Stimulated activated effector memory CD8-positive, alpha-beta T cell treated with anti-CD3 and anti-CD28 coated beads, Interleukin-12 subunit alpha, Interleukin-12 subunit beta, amount 100 ng/mL, for 72 hours (primary cell): Measurements from ENCODE around the gene FRMD1.

Experiments
- ATAC-seq: fragments of 150-1000 bp; cut with Tn5 transposase; 2 replicates; pipeline ENCODE4 v1.10.0; 2021
- DNase-seq, 2 donors: peaks; one replicate each; pipeline ENCODE4 v3.0.0; 2021 to 2022; ENCODE audit warnings: low spot score in 2 of 2
- H3K27ac Mint-ChIP-seq: one replicate; pipeline ENCODE4 v1.8.0; 2022; ENCODE audit warnings: mild to moderate bottlenecking, mixed read lengths
- H3K36me3 Mint-ChIP-seq: one replicate; pipeline ENCODE4 v1.8.0; 2022; ENCODE audit warnings: mild to moderate bottlenecking, mixed read lengths
- H3K4me1 Mint-ChIP-seq: one replicate; pipeline ENCODE4 v1.8.0; 2022; ENCODE audit warnings: mixed read lengths
- H3K4me3 Mint-ChIP-seq: one replicate; pipeline ENCODE4 v1.8.0; 2022; ENCODE audit warnings: mild to moderate bottlenecking, mixed read lengths
- H3K9me3 Mint-ChIP-seq: one replicate; pipeline ENCODE4 v1.8.0; 2022; ENCODE audit warnings: mixed read lengths

The FRMD1 gene

DNA sequence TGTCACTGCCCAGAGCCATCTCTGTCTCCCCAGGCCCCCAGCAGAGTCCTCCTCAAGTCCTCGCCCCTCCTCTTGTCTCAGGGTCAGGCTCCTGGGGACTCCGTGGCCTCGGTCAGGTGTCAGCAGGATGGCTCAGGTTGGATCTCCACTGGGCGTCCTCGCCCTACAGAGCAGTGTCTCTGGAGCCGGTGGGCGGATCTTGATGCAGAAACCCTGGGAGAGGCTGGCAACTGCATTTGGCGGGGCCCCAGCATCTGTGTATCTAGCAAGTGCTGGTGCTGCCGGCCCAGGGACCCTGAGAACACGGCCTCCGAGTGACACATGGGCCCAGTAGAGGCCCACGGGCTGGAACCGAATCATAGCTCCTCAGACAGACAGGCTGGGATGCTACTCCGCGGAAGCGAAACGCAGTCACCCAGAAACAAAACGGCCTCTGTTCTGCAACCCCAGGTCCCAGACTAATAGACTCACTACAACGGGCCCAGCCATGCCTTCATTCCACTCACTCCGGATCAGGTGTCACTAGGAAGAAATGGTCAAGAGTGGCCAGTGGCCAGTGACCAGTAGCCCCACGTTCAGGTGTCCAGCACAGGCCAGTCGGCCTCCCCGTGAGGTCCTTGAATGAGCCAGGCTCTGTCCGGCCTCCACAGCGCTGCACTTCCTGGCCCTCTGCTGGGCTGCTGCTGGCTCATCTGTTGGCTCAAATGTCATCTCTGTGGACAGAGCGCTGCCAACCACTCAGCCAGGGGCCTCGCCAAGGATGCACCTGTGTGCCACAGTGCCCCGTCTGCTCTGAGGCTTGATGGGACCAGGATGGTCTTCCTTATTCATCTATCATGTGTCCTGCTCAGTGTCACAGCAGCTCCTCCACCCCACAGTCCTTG, 12.6 kb upstream of the FRMD1 start:
- H3K36me3 Mint-ChIP-seq = no peaks in the 10 kb centered on the region
- peaks cover 2% of the 10 kb centered on the region for H3K9me3 Mint-ChIP-seq
- H3K27ac Mint-ChIP-seq = no peak overlapping the region
- ATAC-seq (no peak), DNase-seq (no peak)
- H3K4me1 Mint-ChIP-seq = no peaks in the 10 kb centered on the region
- H3K4me3 Mint-ChIP-seq = no peak overlapping the region

DNA sequence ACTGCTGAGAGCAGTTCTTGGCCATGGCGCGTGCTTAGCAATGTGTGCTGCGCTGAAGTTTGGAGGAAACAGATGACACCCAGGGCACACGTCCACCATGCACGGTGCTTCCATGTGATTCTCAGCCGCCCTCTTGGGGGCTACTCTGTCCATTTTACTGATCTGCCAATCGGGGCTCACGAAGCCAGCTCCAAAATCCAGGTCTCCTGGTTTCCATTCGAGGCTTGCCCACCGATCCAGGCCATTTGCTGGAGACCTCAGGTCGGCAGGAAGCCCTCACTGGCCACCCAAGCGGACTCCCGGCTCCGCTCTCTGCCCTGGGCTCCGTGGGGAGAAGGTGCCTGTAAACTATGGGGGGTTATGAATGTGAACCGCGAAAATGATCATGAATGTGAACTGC, 11.7 kb upstream of the FRMD1 start:
- peaks cover 2% of the 10 kb centered on the region for H3K9me3 Mint-ChIP-seq

DNA sequence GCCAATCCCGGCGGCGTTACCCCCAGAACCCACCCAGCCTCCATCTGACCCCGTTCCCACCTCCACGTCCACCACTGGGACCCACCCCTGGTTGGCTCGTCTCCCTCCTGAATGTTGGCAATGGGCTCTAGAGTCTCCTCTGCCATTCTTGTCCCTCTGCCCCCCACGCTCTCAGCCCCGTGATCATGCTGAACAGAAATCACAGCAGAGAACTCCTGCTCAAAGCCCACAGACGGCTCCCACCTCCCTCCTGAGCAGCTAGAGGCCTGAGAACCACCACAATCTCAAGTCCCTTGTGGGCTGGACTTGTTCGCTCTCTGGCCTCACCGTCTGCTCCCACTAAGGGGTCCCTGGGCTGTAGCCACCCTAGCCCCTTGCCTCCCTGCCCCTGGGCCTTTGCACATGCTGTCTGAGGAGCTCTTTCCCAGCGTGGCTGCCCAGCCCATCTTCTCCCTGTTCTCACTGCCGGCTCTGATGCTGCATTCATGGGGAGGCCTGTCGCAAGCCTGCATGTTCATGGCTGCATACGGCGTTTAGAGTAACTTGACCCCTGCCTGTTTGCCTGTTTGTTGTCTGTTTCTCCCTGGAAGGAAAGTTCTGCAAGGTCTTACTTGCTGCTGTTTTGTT, 11.2 kb upstream of the FRMD1 start:
- no peaks in the 10 kb centered on the region for H3K36me3 Mint-ChIP-seq
- H3K27ac Mint-ChIP-seq = no peak overlapping the region
- H3K4me3 Mint-ChIP-seq = no peak overlapping the region
- no peak for ATAC-seq
- peaks cover 2% of the 10 kb centered on the region for H3K9me3 Mint-ChIP-seq
- DNase-seq = no peak
- no peaks in the 10 kb centered on the region for H3K4me1 Mint-ChIP-seq

More for the DNA sequence above, 11.7 kb upstream of the FRMD1 start:
- Mint-ChIP-seq H3K4me1 (no peaks in the 10 kb centered on the region), H3K4me3 (no peak overlapping the region), H3K27ac (no peak overlapping the region), H3K36me3 (no peaks in the 10 kb centered on the region)
- ATAC-seq (no peak), DNase-seq (no peak)

DNA sequence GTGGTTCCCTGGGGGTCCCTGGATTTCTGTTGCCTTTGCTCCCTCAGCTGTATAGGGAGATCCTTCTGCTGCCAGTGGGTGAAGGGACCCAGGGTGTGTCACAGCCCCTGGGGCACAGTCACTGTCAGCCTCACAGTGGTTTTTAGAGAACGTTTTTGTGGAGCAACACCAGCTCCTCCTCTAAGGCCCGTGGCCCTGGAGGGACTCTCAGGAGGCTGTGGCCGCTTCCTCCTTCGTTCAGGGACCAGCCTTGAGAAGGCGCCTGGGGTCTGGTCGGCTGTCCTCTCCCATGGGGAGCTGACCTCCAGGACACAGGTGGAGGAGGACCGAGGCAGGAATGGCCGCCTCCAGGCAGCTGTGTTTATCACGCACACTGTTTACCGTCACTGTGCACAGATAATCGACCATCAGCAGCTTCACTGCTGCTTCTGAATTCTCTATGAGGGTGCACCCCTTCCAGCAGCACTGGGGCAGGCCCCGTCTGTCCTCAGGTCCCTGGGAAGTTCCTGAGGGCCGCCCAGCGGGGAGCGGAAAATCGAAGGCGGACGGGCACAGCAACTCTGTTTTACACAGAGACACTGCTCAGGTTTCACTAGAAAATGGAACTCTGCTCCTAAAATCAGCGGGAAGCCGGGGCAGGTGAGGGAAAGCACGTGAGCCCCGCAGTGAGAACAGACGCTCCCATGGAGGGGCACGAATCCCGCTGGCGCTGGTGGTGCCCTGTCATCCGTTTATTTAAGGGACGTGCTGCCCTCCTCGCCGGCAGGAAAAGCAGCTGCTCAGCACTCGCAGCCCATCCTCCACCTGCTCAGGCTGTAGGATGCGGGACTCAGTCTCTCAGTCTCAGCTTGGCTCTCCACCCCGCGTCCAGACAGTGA, 10.4 kb upstream of the FRMD1 start:
- DNase-seq = no peak
- no peak for ATAC-seq
- H3K36me3 Mint-ChIP-seq = no peaks in the 10 kb centered on the region
- H3K4me1 Mint-ChIP-seq = no peaks in the 10 kb centered on the region
- H3K9me3 Mint-ChIP-seq = peaks cover 2% of the 10 kb centered on the region
- H3K4me3 Mint-ChIP-seq = no peak overlapping the region
- no peak overlapping the region for H3K27ac Mint-ChIP-seq

DNA sequence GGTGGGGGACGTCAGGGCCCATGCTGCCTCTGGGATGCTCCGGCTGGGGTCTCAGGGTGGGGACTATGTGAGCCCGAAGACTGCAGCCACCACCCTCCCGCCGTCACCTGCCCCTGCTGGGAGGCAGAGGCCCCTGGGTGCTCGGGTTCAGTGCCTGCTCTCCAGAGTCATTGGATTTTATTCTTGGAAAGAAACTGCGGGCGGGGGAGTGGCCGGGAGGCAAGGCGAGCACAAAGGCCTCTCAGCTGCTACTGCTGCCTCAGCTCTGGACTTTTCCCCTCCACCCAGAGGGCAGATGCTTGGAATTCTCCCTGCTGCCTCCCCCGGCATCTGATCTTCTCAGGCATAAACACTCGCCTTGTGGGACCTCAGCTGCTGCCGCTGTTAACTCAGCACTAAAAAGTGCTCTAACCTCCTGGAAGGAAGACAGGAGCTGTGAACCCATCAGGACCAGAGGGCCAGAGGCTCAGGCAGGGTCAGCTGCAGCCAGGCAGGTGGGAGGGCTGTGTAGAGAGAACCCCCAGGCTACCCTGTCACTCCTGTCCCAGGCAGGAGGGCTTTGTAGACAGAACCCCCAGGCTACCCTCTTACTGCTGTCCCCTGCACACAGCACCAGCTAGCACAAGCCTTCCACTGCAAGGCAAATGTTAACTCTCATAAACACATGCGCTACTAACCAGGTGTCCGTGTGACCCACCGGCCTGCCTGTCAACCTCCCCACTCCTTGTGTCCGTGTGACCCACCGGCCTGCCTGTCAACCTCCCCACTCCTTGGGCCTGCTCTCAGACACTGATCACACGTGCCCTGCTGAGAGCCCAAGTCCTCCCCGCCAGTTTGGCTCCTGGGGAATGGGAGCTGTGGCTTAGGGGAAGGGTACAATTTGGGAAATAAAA, 9.4 kb upstream of the FRMD1 start:
- H3K36me3 Mint-ChIP-seq = no peaks in the 10 kb centered on the region
- no peaks in the 10 kb centered on the region for H3K4me1 Mint-ChIP-seq
- DNase-seq (no peak), ATAC-seq (no peak)
- peaks cover 2% of the 10 kb centered on the region for H3K9me3 Mint-ChIP-seq
- H3K27ac Mint-ChIP-seq = no peak overlapping the region
- H3K4me3 Mint-ChIP-seq = no peak overlapping the region

DNA sequence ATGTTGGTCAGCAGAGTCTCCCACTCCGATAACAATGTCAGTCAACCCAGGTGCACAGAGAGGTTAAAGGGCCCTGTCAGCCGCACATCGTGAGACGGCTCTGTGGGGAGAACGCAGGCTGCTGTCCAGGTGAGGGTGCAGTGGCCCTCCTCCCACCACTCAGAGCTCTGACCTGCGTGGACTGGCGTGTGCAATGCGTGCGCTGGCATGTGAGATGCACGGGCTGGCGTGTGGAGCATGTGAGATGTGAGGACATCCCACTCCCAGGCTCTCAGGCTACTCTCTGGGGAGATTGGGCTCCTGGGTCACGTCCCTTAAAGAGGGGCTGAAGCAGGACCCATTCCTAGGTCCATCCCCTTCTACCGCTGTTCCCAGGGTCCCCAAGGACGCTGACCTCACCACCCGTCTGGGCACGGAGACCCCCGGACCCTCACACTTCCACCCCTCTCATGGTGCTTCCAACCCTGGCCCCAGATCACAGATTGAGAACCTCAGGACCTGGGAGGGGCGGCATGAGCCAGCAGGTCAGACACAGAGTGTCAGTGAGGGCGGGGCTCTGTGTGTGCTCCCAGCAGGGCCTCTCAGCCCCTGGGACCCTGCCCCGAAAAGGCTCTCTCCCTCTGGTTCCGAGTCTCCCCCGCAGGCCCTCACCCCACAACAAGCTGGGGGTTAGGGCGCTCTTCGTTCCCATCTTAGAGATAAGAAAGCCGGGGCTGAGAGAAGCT, 8.6 kb upstream of the FRMD1 start:
- H3K27ac Mint-ChIP-seq = no peak overlapping the region
- no peak for DNase-seq

DNA sequence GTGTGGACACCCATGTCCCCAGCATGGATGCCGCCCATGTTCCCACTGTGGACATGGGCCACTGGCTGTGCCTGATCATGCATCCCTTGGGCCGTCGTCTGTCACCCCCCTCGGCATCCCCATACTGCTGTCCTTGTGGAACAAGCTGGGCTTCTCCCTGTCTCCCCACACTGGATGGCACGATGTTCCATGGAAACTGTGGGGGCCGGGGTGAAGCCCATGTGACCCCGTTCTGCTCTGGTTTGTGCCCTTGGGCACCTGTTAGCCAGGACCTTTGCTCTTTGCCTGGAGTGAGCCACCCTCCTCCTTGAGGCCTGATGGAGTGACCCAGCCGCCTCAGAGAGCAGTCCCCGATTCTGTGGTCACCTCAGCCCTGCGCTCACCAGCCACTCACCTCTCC, 7.6 kb upstream of the FRMD1 start:
- Mint-ChIP-seq H3K36me3 (no peaks in the 10 kb centered on the region), H3K27ac (no peak overlapping the region), H3K4me3 (no peak overlapping the region), H3K9me3 (no peaks in the 10 kb centered on the region), H3K4me1 (no peaks in the 10 kb centered on the region)
- no peak for DNase-seq
- ATAC-seq = no peak

More for the DNA sequence above, 8.6 kb upstream of the FRMD1 start:
- no peak overlapping the region for H3K4me3 Mint-ChIP-seq
- ATAC-seq = no peak
- no peaks in the 10 kb centered on the region for H3K9me3 Mint-ChIP-seq
- no peaks in the 10 kb centered on the region for H3K4me1 Mint-ChIP-seq
- no peaks in the 10 kb centered on the region for H3K36me3 Mint-ChIP-seq

DNA sequence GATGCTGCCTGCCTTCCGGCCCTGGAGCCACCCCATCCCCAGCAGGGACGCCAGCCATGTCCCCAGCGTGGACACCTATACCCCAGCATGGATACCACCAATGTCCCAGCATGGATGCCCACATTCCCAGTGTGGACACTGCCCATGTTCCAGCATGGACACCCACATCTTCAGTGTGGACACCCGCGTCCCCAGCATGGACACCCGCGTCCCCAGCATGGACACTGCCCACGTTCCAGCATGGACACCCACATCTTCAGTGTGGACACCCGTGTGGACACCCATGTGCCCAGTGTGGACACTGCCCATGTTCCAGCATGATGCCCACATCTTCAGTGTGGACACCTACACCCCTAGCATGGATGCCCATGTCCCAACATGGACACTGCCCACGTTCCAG, 7.1 kb upstream of the FRMD1 start:
- ATAC-seq (no peak), DNase-seq (no peak)
- H3K9me3 Mint-ChIP-seq = no peaks in the 10 kb centered on the region
- H3K4me1 Mint-ChIP-seq = no peaks in the 10 kb centered on the region
- no peak overlapping the region for H3K4me3 Mint-ChIP-seq
- no peak overlapping the region for H3K27ac Mint-ChIP-seq
- no peaks in the 10 kb centered on the region for H3K36me3 Mint-ChIP-seq

DNA sequence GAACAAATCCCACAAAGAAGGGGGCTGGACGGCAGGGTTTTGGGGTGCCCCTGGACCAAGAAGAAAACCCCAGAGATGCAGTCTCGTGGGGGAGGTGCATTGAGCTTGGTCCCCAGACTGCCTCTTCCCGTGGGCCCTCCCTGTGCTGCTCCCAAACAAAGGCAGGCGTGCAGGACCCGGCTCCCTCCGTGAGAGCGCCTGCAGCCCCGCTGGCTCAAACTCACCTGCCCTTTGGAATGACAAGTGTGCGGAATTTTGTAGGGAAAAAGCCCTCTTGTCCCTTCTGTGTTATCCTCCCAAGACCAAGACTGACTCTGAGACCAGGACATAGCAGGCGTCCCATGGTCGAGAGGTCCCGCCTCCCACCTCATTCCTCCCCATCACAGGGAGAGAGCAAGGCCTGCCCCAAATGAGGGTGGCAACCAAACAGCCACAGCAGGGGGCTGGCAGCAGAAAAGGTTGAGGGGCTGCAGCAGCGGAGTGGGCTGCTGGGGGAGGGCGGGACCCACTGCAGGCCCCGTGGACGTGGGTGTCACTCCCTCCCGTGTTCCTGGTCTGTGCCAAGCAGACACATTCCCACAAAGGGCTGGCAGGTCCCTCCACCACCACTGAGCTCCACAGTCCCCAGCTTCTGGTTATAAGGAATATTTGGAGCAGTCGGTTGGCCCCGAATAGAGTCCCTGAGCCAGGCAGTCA, 5.6 kb upstream of the FRMD1 start:
- ATAC-seq = no peak
- Mint-ChIP-seq H3K36me3 (no peaks in the 10 kb centered on the region), H3K27ac (no peak overlapping the region), H3K4me3 (no peak overlapping the region), H3K9me3 (no peaks in the 10 kb centered on the region), H3K4me1 (no peaks in the 10 kb centered on the region)
- DNase-seq = no peak

DNA sequence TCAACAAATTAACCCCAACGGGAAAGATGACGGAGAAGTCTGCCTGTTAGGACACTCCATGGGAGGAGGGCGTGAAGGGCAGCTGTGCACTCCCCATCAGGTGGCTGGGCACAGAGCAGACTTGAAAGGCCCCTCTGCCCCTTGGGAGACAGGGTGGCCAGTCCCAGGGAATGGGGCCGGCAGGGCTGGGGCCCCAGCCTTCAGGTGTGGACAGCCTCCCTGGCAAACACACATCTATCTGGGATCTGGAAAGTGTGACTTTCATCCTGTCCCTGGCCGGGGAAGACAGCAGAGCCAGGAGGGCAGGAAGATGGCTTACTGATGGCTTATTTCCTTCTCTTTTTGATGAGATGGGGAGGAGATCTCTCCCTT, 4.5 kb upstream of the FRMD1 start:
- no peaks in the 10 kb centered on the region for H3K4me1 Mint-ChIP-seq

DNA sequence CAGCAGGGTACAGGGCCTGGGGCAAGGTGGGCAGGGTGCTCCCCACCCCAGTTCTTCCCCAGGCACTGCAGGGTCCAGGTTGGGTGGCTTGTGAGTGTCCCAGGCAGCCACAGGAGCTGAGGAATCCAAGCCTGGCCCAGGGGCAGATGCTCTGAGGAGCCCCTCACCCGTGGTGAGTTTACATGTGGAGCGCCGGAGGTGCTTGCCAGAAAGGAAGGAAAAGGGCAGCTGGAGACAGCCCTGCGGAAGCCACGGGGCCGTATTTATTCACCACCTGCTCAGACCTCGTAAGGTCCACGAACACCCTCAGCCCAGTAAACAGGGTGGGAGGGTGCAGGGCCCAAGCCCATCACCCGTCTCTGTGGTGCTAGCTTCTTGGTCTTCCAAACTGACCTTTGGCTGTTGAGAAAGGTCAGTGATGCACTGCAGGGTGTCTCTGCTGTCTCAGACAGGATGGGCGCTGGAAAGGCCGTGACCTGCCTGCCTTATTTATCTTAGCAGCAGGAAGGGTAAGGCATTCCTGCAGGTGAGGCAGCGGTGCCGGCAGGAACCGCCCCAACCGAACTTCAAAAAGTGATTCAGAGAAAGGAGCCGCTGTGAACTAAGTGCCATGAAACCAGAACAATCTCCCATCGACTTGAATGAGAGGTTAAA, 4.0 kb upstream of the FRMD1 start:
- Mint-ChIP-seq H3K4me1 (no peaks in the 10 kb centered on the region), H3K36me3 (no peaks in the 10 kb centered on the region), H3K4me3 (no peak overlapping the region), H3K9me3 (no peaks in the 10 kb centered on the region), H3K27ac (no peak overlapping the region)
- DNase-seq (no peak), ATAC-seq (no peak)

More for the DNA sequence above, 4.5 kb upstream of the FRMD1 start:
- no peak for DNase-seq
- H3K9me3 Mint-ChIP-seq = no peaks in the 10 kb centered on the region
- no peak for ATAC-seq
- no peak overlapping the region for H3K4me3 Mint-ChIP-seq
- H3K36me3 Mint-ChIP-seq = no peaks in the 10 kb centered on the region
- no peak overlapping the region for H3K27ac Mint-ChIP-seq

DNA sequence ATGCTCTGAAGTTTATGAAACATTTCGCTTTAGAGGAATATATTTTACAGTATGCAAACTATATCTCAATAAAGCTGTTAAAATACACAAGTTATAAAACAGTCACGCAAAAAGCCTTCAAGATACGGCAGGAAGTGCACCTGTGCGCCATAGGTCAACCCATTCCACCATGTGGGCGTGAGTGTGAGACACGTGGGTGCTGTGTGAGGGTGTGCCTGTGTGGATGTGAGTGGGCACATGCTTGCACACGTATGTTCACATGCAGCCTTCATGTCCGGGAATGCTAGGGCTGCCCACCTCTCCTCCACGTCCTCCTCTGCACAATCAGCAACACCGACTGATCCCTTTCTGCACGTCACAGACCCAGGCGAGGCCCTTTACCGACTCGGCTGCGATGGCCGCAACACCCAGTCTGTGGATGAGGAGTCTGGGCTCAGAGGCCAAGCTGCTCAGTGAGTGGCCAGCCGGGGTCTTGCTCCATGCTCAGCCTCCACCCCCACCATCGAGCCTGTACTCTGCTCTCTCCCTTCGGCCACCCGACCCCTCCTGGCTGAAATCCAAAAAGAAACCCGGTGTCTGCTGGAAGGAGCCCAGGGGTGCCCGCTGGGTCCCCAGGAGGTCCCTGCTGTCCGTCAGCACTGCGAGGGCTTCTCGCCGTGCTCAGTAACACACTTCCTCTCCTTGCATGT, 3.0 kb upstream of the FRMD1 start:
- Mint-ChIP-seq H3K4me1 (no peaks in the 10 kb centered on the region), H3K9me3 (no peaks in the 10 kb centered on the region)
- ATAC-seq = no peak

More for the DNA sequence above, 3.0 kb upstream of the FRMD1 start:
- no peak overlapping the region for H3K27ac Mint-ChIP-seq
- H3K36me3 Mint-ChIP-seq = no peaks in the 10 kb centered on the region
- no peak for DNase-seq
- no peak overlapping the region for H3K4me3 Mint-ChIP-seq
